WI38 (cell line): ENCODE data around the gene NHEJ1.

Source experiments
- H3K4me3 ChIP-seq: 2 replicates; pipeline ENCODE4 v1.5.1; 2011; ENCODE audit warnings: low read depth, mild to moderate bottlenecking, control low read depth, low read length
- CTCF ChIP-seq: IDR thresholded peaks from 2 replicates; pipeline ENCODE4 v1.5.1; 2012; ENCODE audit warnings: low read depth, mild to moderate bottlenecking, control low read depth, low read length

Gene NHEJ1

DNA sequence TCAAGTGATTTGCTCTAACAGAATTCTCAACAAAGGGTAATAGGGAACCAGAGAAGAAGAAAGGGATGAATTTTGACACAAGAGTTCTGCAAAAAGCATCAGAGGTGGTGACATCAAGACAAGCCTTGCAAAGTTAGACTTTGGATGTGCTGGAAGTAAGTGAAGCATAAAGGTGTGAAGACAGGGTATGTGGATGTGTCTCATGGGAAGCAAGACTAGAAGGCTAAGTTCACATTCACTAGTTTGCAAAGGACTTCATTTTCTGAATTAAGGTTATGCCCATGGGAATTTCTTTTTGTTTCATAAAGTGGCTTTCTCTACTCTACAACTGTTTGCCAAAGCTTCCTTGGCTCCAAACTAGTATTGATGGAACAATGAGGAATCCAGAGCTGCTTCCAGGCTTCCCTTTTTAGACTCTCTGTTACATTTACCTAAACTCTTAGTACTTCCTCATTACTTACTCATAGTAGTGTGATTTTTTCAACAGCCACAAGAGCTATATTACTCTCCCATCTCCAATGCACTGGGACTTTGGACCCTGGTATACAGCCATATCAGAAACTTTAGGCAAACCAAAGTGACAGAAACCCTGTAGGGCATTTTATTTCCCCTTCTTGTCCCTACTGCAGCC, 78.8 kb downstream of the NHEJ1 start:
- no peak for TF ChIP-seq CTCF
- H3K4me3 ChIP-seq: no peak overlapping the region

GRCh38 chr2:219081096-219081495, 79.5 kb downstream of the NHEJ1 start:
- TF ChIP-seq CTCF: no peak
- no peak overlapping the region for H3K4me3 ChIP-seq

DNA sequence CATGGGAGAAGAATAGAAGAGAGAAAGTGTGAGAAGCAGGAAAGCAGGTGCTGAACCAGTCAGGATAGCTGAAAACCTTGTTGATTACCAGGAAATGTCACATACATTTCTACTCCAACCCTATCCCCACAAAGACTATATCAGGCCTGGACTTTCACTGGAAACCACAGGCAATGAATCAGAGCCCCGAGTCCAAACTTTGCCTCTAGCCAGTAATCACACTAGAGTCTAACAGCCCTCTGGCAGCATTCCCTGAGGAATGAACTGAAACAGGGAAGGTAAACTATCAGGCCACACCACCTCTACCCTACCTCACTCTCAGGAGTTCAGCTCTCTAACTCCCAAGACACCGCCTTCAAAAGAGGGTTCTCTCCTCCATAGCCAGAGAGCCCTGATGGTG, 81.2 kb downstream of the NHEJ1 start:
- no peak for TF ChIP-seq CTCF

DNA sequence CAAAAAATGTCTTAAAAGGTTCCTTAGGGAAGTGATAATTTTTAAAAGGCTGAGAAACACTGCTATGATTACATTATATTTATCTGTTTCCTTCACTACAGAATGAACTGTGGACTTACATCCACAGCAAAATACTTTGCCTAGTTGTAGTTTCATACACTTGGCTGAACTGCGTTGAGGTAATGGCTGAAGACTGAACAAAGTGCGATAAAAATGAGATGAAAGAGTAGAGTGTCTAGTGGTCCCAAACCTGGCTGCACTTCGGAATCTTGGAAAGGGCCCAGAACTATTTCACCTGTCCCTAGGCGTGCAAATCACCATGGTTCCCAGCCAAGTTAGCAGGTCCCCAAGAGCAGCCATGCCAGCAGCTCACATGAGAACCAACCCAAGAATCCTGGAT, 81.7 kb downstream of the NHEJ1 start:
- no peak overlapping the region for H3K4me3 ChIP-seq
- TF ChIP-seq CTCF: no peak

More for the DNA sequence above, 81.2 kb downstream of the NHEJ1 start:
- no peak overlapping the region for H3K4me3 ChIP-seq

DNA sequence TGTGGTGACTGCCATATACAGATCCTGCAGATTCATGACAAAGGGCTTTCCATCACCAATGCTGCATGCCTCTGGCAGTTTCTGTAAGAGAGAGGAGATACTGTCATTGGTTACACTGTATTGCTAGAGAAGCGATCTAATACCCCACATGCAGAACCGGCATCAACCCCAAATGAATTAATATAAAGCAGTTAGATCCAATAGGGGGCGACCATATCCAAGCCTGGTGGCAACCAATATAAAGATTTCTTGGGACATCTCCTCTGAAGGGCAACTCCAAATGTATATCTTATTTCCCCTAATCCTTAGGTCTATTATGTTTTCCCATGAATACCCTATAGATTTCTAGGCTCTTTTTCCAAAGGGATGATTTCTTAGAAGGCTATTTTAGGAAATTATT, 82.5 kb downstream of the NHEJ1 start:
- no peak for TF ChIP-seq CTCF

DNA sequence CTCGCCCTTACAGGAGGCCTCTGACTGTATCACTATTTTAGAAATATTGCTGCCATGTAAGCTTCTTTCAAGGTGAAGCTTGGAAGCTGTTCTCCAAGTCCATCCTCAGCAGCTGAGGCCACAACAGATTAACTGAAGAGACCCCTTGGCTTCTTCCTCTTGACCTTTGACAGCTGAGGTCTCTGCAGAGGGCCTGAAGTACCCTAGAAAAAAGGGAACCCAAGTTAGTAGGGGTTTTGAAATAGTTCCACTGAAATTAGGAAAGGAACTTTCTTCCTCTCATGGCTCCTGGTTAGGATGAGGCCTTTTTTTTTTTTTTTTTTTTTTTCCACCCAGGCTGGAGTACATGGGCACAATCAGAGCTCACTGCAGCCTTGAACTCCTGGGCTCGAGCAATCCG, 84.4 kb downstream of the NHEJ1 start:
- no peak overlapping the region for H3K4me3 ChIP-seq
- no peak for TF ChIP-seq CTCF

More for the DNA sequence above, 82.5 kb downstream of the NHEJ1 start:
- H3K4me3 ChIP-seq: no peak overlapping the region

GRCh38 chr2:219073413-219074129, 87.0 kb downstream of the NHEJ1 start:
- no peak overlapping the region for H3K4me3 ChIP-seq
- TF ChIP-seq CTCF: peak; percentile 71
